Adrenal gland (tissue), 5 donors: ENCODE measurements around the gene POMGNT2.

Experiments
- POLR2A ChIP-seq, 2 donors: fragments of 450-650 bp; IDR thresholded peaks; one replicate each; pipeline ENCODE4 v1.6.1; 2017; ENCODE audit warnings: antibody characterized with exemption in 2 of 2, mild to moderate bottlenecking in 2 of 2, moderate library complexity in 1 of 2
- TF ChIP-seq, protein P1 (sequence below), 6 experiments: fragments of 450-650 bp in 4 of 6; fragments of 200-600 bp in 2 of 6; sonication (generic) in 1 of 6; IDR thresholded peaks; 1 replicate in 5 of 6; 2 replicates in 1 of 6; pipeline versions ENCODE4 v1.5.1 to v1.8.0; 2016 to 2021; ENCODE audit warnings: antibody characterized with exemption in 6 of 6, mild to moderate bottlenecking in 2 of 6, moderate library complexity in 1 of 6
- donor health status: DM: no; HTN: no; CAD: no.

DNA sequence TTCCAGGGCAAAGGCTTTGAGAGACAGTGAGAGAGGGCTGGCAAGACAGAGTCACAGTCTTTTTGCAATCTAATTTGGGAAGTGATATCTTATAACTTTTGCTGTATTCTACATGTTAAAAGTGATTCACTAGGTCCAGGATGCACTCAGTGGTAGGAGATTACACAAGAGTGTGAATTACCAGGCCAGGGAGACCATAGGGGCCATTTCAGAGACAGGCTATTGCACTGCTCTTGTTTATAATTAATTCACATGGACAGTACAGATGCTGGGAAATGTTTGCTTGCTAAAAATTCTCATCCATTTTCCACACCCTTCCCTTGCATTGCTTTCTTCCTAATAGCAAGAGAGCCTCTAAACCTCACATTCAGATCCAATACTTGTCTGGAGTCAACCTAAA lies 22.6 kb upstream of the POMGNT2 start:
- TF ChIP-seq, protein P1, sequence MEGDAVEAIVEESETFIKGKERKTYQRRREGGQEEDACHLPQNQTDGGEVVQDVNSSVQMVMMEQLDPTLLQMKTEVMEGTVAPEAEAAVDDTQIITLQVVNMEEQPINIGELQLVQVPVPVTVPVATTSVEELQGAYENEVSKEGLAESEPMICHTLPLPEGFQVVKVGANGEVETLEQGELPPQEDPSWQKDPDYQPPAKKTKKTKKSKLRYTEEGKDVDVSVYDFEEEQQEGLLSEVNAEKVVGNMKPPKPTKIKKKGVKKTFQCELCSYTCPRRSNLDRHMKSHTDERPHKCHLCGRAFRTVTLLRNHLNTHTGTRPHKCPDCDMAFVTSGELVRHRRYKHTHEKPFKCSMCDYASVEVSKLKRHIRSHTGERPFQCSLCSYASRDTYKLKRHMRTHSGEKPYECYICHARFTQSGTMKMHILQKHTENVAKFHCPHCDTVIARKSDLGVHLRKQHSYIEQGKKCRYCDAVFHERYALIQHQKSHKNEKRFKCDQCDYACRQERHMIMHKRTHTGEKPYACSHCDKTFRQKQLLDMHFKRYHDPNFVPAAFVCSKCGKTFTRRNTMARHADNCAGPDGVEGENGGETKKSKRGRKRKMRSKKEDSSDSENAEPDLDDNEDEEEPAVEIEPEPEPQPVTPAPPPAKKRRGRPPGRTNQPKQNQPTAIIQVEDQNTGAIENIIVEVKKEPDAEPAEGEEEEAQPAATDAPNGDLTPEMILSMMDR (IDR thresholded peaks at IDR 0.05), result no peak
- TF ChIP-seq POLR2A (IDR thresholded peaks at IDR 0.05), result no peak
